ENCODE measurements around the gene KIF20B. TPM values are rescaled to one million over a fixed set of nuclear protein-coding genes. Genes with fewer than 3 reads are reported as not detected.

The KIF20B gene
- total RNA-seq, 1 donor from 2014 or later = 2.5 TPM

DNA sequence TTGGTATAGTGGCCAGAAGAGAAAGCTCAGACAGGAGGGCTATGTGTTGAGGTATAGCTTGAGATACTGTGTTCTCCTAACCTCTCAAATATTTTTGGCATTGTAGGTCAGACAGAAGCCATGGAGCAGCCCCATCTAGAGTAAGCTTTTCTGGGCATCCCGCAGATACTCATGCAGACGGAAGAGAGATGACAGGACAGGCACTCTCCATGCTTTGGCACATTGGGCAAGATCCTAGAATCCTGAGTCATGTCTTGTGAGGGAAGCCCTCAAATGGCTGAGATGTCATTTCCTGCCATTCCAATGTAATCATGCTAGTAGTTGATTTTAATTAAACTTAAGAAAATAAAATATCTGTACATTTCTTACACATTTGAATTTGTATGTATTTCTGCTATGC, 16.8 kb upstream of the KIF20B start:
- no peak overlapping the region for H3K27ac ChIP-seq
- DNase-seq (ENCODE audit: extremely low spot score in 2 of 2) = no peak
- intact Hi-C loops (cut with DNase I) = no loop called here
- H3K27me3 ChIP-seq = no peaks in the 10 kb centered on the region
- no peaks in the 10 kb centered on the region for H3K4me1 ChIP-seq
- TF ChIP-seq POLR2AphosphoS5 (IDR thresholded peaks at IDR 0.05; ENCODE audit: insufficient read depth in 1 of 2, low read depth in 1 of 2) (no peak), POLR2A (IDR thresholded peaks at IDR 0.05) (no peak)
- TF ChIP-seq, protein P1, sequence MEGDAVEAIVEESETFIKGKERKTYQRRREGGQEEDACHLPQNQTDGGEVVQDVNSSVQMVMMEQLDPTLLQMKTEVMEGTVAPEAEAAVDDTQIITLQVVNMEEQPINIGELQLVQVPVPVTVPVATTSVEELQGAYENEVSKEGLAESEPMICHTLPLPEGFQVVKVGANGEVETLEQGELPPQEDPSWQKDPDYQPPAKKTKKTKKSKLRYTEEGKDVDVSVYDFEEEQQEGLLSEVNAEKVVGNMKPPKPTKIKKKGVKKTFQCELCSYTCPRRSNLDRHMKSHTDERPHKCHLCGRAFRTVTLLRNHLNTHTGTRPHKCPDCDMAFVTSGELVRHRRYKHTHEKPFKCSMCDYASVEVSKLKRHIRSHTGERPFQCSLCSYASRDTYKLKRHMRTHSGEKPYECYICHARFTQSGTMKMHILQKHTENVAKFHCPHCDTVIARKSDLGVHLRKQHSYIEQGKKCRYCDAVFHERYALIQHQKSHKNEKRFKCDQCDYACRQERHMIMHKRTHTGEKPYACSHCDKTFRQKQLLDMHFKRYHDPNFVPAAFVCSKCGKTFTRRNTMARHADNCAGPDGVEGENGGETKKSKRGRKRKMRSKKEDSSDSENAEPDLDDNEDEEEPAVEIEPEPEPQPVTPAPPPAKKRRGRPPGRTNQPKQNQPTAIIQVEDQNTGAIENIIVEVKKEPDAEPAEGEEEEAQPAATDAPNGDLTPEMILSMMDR (IDR thresholded peaks at IDR 0.05) = no peak
- no peak overlapping the region for H3K4me3 ChIP-seq
- no peaks in the 10 kb centered on the region for H3K9me3 ChIP-seq
- H3K36me3 ChIP-seq = no peaks in the 10 kb centered on the region

DNA sequence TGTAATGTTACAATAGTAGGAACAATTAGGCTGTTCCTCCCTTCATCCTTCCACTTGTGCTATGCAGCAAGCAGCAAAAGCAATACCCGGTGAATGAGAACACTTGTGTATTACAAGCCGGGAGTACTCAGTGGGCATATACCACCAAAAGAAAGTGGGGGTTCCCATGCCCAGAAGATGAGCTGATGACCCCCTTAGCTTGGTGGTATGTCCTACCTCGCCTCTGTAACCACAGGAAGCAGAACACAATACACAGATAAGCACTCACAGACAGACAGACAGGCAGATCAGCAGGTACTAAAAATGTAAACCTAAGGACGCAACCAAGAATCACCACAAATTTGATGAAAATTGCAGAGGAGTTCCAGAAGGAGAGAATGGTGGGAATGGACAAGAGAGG, 15.5 kb upstream of the KIF20B start:
- H3K27ac ChIP-seq = no peak overlapping the region
- TF ChIP-seq POLR2A (IDR thresholded peaks at IDR 0.05) = no peak
- TF ChIP-seq, protein P1 (IDR thresholded peaks at IDR 0.05) = no peak
- TF ChIP-seq POLR2AphosphoS5 (IDR thresholded peaks at IDR 0.05; ENCODE audit: insufficient read depth in 1 of 2, low read depth in 1 of 2) = no peak
- intact Hi-C loops (cut with DNase I) = no loop called here

DNA sequence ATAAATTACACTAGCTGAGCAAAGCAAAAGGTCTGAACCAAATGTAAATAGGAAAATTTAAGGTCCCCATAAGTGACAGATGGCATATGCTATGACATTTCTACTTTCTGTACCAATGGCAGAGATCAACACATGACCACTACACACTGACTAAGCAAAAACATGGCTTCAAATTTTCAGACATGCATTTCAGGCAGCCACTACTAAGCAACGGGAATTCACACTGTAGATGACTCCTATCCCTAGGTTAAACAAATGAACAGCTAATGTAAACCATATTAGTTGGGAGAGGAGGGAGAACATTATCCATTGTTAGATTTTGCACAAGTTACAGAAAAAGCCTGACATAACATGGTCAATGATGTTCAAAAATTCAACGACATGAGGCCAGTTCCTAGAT, 11.4 kb upstream of the KIF20B start:
- no peaks in the 10 kb centered on the region for H3K4me1 ChIP-seq
- DNase-seq (ENCODE audit: extremely low spot score in 2 of 2) = no peak
- no peaks in the 10 kb centered on the region for H3K27me3 ChIP-seq
- H3K27ac ChIP-seq = no peak overlapping the region
- intact Hi-C loops (cut with DNase I) = no loop called here
- H3K9me3 ChIP-seq = no peaks in the 10 kb centered on the region
- TF ChIP-seq POLR2AphosphoS5 (IDR thresholded peaks at IDR 0.05; ENCODE audit: insufficient read depth in 1 of 2, low read depth in 1 of 2) = no peak
- TF ChIP-seq, protein P1 (IDR thresholded peaks at IDR 0.05) = no peak
- TF ChIP-seq POLR2A (IDR thresholded peaks at IDR 0.05) = no peak
- H3K4me3 ChIP-seq = no peak overlapping the region
- H3K36me3 ChIP-seq = no peaks in the 10 kb centered on the region

More for the DNA sequence above, 15.5 kb upstream of the KIF20B start:
- H3K9me3 ChIP-seq = no peaks in the 10 kb centered on the region
- H3K36me3 ChIP-seq = no peaks in the 10 kb centered on the region
- no peaks in the 10 kb centered on the region for H3K4me1 ChIP-seq
- H3K27me3 ChIP-seq = no peaks in the 10 kb centered on the region
- no peak overlapping the region for H3K4me3 ChIP-seq
- no peak for DNase-seq (ENCODE audit: extremely low spot score in 2 of 2)

DNA sequence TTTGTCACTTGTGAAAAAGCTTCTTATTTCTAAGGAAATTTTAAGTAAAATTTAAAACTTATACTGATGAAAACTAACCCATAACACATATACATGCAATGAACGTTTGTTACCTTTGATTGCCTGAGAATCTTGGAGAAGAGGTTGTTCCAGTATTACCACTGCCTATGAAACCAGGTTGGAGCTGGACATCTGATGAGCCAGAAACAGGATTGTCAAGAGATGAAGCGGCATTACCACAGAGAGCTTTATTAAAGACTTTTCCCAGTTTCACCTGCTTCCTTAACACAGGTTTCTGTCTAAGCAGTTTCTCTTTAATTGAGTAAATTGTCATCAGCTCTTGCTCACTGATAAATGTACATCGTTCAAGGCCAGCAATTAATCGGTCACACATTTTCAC, 9.0 kb upstream of the KIF20B start:
- H3K27ac ChIP-seq = no peak overlapping the region
- intact Hi-C loops (cut with DNase I) = no loop called here

DNA sequence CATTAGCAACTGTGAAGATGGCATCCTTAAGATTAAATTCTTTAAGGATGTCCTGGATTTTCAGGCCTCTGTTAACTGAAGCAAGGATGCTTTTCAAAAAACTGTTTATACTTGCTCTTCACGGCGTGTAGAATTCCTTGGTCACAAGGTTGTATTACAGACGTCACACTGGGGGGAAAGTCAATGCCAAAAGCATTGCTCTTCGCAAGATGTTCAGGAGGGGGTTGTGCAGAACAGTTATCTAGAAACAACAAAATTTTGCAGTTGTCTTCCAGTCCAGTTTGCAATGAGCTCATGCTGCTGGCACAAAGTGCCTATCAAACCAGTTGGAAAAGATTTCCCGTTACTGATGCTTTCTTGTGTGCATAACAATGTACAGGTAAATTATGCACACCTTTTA, 8.2 kb upstream of the KIF20B start:
- no peak overlapping the region for H3K4me3 ChIP-seq
- no peaks in the 10 kb centered on the region for H3K27me3 ChIP-seq

More for the DNA sequence above, 9.0 kb upstream of the KIF20B start:
- H3K4me3 ChIP-seq = no peak overlapping the region
- no peaks in the 10 kb centered on the region for H3K27me3 ChIP-seq
- TF ChIP-seq POLR2AphosphoS5 (IDR thresholded peaks at IDR 0.05; ENCODE audit: insufficient read depth in 1 of 2, low read depth in 1 of 2) = peak in 1 of 2 donors; percentile 13
- TF ChIP-seq POLR2A (IDR thresholded peaks at IDR 0.05) = no peak
- no peaks in the 10 kb centered on the region for H3K36me3 ChIP-seq
- no peak for DNase-seq (ENCODE audit: extremely low spot score in 2 of 2)
- H3K9me3 ChIP-seq = no peaks in the 10 kb centered on the region
- no peaks in the 10 kb centered on the region for H3K4me1 ChIP-seq

More for the DNA sequence above, 8.2 kb upstream of the KIF20B start:
- H3K4me1 ChIP-seq = no peaks in the 10 kb centered on the region
- no peak overlapping the region for H3K27ac ChIP-seq
- TF ChIP-seq POLR2A (IDR thresholded peaks at IDR 0.05) (no peak), POLR2AphosphoS5 (IDR thresholded peaks at IDR 0.05; ENCODE audit: insufficient read depth in 1 of 2, low read depth in 1 of 2) (no peak)
- TF ChIP-seq, protein P1 (IDR thresholded peaks at IDR 0.05) = no peak
- H3K9me3 ChIP-seq = no peaks in the 10 kb centered on the region
- DNase-seq (ENCODE audit: extremely low spot score in 2 of 2) = no peak
- intact Hi-C loops (cut with DNase I) = no loop called here
- no peaks in the 10 kb centered on the region for H3K36me3 ChIP-seq
